MCF 10A (cell line): ENCODE results near the gene ADAMTS3. TPM values are rescaled to one million over a fixed set of nuclear protein-coding genes. Genes with fewer than 3 reads are reported as not detected.
"Not testable (repeated sequence)": the region's sequence is repeated elsewhere in the genome, so short reads cannot be mapped to it uniquely, and the experiment has no call there.

Experiments
- BruUV-seq: library from RNA; stranded (reverse); fragments of 400-500 nt; replicated peaks from 2 replicates; lab custom pipeline; 2021; lab: Mats Ljungman, UMichigan
- CTCF ChIA-PET: fragments of 300-600 bp; sonication (Branson Sonifier 250); formaldehyde crosslinking; extraction: SDS; loops from one replicate; lab custom pipeline; 2021; ENCODE audit warnings: antibody characterized with exemption, inconsistent platforms; lab: Yijun Ruan, JAX
- POLR2A ChIA-PET: fragments of 300-600, 350-650 bp; sonication (Branson Sonifier 250); formaldehyde crosslinking; extraction: SDS; loops from one replicate; lab custom pipeline; 2020; ENCODE audit warnings: antibody characterized with exemption, inconsistent platforms; lab: Yijun Ruan, JAX
- DNase-seq: peaks from one replicate; pipeline ENCODE4 v3.0.0-alpha.2; 2018; ENCODE audit not compliant: unreplicated experiment
- H3K27ac Mint-ChIP-seq: one replicate; pipeline ENCODE4 v1.8.0; 2022; ENCODE audit warnings: mild to moderate bottlenecking, low read depth, mixed read lengths; ENCODE audit not compliant: unreplicated experiment
- H3K27me3 Mint-ChIP-seq: one replicate; pipeline ENCODE4 v1.8.0; 2022; ENCODE audit warnings: mixed read lengths; ENCODE audit not compliant: insufficient read depth, unreplicated experiment
- H3K36me3 Mint-ChIP-seq: one replicate; pipeline ENCODE4 v1.8.0; 2022; ENCODE audit warnings: mild to moderate bottlenecking, moderate library complexity, mixed read lengths; ENCODE audit not compliant: insufficient read depth, unreplicated experiment
- H3K4me1 Mint-ChIP-seq: one replicate; pipeline ENCODE4 v1.8.0; 2022; ENCODE audit warnings: mixed read lengths; ENCODE audit not compliant: insufficient read depth, unreplicated experiment
- H3K4me3 Mint-ChIP-seq: one replicate; pipeline ENCODE4 v1.8.0; 2022; ENCODE audit warnings: mild to moderate bottlenecking, moderate library complexity, mixed read lengths; ENCODE audit not compliant: unreplicated experiment
- H3K9me3 Mint-ChIP-seq: one replicate; pipeline ENCODE4 v1.8.0; 2022; ENCODE audit warnings: mixed read lengths; ENCODE audit not compliant: unreplicated experiment
- CTCF ChIP-seq: fragments of 200-600 bp; IDR thresholded peaks from one replicate; pipeline ENCODE4 v1.8.0; 2022; ENCODE audit warnings: antibody characterized with exemption, mild to moderate bottlenecking; ENCODE audit not compliant: unreplicated experiment
- intact Hi-C: fragments of 100-400 bp; cut with micrococcal nuclease; formaldehyde crosslinking; loops from 2 replicates; pipeline ENCODE4 v1.14.1; 2022
- total RNA-seq: library from RNA; stranded (reverse); gene quantifications from 2 replicates; pipeline ENCODE4 v1.2.3, GENCODE V29; 2022

Gene ADAMTS3
- total RNA-seq, 1 experiment from 2014 or later: 0.58 TPM

- TF ChIP-seq CTCF: no peak
- no TSS peak for BruUV-seq
- Mint-ChIP-seq H3K9me3 (no peaks in the 10 kb centered on the region), H3K36me3 (no peaks in the 10 kb centered on the region), H3K4me1 (peaks cover 6% of the 10 kb centered on the region), H3K4me3 (no peak overlapping the region), H3K27me3 (no peaks in the 10 kb centered on the region), H3K27ac (no peak overlapping the region)
- ChIA-PET CTCF (interaction anchor here (0.7 kb wide), 1 partner anchor 76 kb away, joined by 3 read pairs; no protein-coding TSS in a partner anchor), POLR2A (no interaction called here)
- intact Hi-C loops: no loop called here
- DNase-seq: peak; percentile 51
These were observed 139.0 kb downstream of the ADAMTS3 start for GRCh38 chr4:72430050-72430449.

GRCh38 chr4:72429397-72429889, 139.6 kb downstream of the ADAMTS3 start:
- Mint-ChIP-seq H3K27ac (no peak overlapping the region), H3K27me3 (no peaks in the 10 kb centered on the region), H3K9me3 (no peaks in the 10 kb centered on the region), H3K4me1 (peaks cover 6% of the 10 kb centered on the region), H3K4me3 (no peak overlapping the region), H3K36me3 (no peaks in the 10 kb centered on the region)
- no peak for DNase-seq
- TF ChIP-seq CTCF: no peak
- intact Hi-C loops: no loop called here
- ChIA-PET POLR2A (no interaction called here), CTCF (interaction anchor here (0.7 kb wide), 1 partner anchor 76 kb away, joined by 3 read pairs; no protein-coding TSS in a partner anchor)
- no TSS peak for BruUV-seq

- Mint-ChIP-seq H3K9me3 (no peaks in the 10 kb centered on the region), H3K27me3 (no peaks in the 10 kb centered on the region), H3K27ac (no peak overlapping the region), H3K4me3 (no peak overlapping the region), H3K36me3 (no peaks in the 10 kb centered on the region), H3K4me1 (peaks cover 1% of the 10 kb centered on the region)
- BruUV-seq: no TSS peak
- CTCF ChIA-PET: interaction anchor here (0.6 to 0.9 kb wide), 4 partner anchors 11 to 338 kb away, joined by 3 to 4 read pairs (median 4); no protein-coding TSS in a partner anchor
- POLR2A ChIA-PET: no interaction called here
- no peak for TF ChIP-seq CTCF
- intact Hi-C loops: no loop called here
- no peak for DNase-seq
These were observed 142.0 kb downstream of the ADAMTS3 start for GRCh38 chr4:72427057-72427456.

GRCh38 chr4:72425908-72426307, 143.1 kb downstream of the ADAMTS3 start:
- BruUV-seq, H3K36me3 Mint-ChIP-seq, CTCF ChIA-PET: not testable (repeated sequence)

GRCh38 chr4:72424006-72424405, 145.0 kb downstream of the ADAMTS3 start:
- DNase-seq: no peak
- Mint-ChIP-seq H3K4me1 (peaks cover 3% of the 10 kb centered on the region), H3K9me3 (no peaks in the 10 kb centered on the region), H3K27ac (no peak overlapping the region), H3K27me3 (no peaks in the 10 kb centered on the region), H3K36me3 (no peaks in the 10 kb centered on the region), H3K4me3 (no peak overlapping the region)
- POLR2A ChIA-PET: no interaction called here
- CTCF ChIA-PET: no interaction called here
- BruUV-seq: no TSS peak
- intact Hi-C loops: no loop called here
- TF ChIP-seq CTCF: no peak

More at GRCh38 chr4:72425908-72426307, 143.1 kb downstream of the ADAMTS3 start:
- DNase-seq, H3K27me3 Mint-ChIP-seq, POLR2A ChIA-PET, H3K4me1 Mint-ChIP-seq, H3K27ac Mint-ChIP-seq, H3K9me3 Mint-ChIP-seq, H3K4me3 Mint-ChIP-seq, intact Hi-C loops: not testable (repeated sequence)
